GM12873 (cell line): ENCODE measurements around the gene ATP8B3.

ENCODE experiments used
- CTCF ChIP-seq: IDR thresholded peaks from 2 replicates; pipeline ENCODE4 v1.5.1; 2012; ENCODE audit warnings: low read depth, mild to moderate bottlenecking, moderate library complexity, low read length, control low read depth; ENCODE audit not compliant: insufficient read depth; ENCODE audit errors: missing control alignments

The ATP8B3 gene

GRCh38 chr19:1849886-1850398 lies 37.9 kb upstream of the ATP8B3 start:
- no peak for TF ChIP-seq CTCF

- no peak for TF ChIP-seq CTCF
These were observed 37.0 kb upstream of the ATP8B3 start for GRCh38 chr19:1849132-1849474.

GRCh38 chr19:1848399-1849131 lies 36.5 kb upstream of the ATP8B3 start, which contains the start of gene REXO1:
Gene REXO1, minus strand, starts transcription at chr19:1848483. Its CDS starts 125 bp downstream, at chr19:1848358.
- TF ChIP-seq CTCF, result peak; percentile 88

- no peak for TF ChIP-seq CTCF
These were observed 35.8 kb upstream of the ATP8B3 start for GRCh38 chr19:1847684-1848398.

- TF ChIP-seq CTCF, result no peak
These were observed 35.2 kb upstream of the ATP8B3 start for GRCh38 chr19:1847348-1847683.

- TF ChIP-seq CTCF, result no peak
These were observed 34.6 kb upstream of the ATP8B3 start for GRCh38 chr19:1846517-1847204.

GRCh38 chr19:1845642-1846041 lies 33.6 kb upstream of the ATP8B3 start:
- TF ChIP-seq CTCF, result no peak
